Hindlimb muscle (tissue), 1 donor: ENCODE measurements around the gene GABRB1. TPM values are rescaled to one million over a fixed set of nuclear protein-coding genes. Genes with fewer than 3 reads are reported as not detected.

Source experiments
- DNase-seq: peaks from one replicate; pipeline ENCODE4 v3.0.0-alpha.2; 2013
- polyA plus RNA-seq: library from polyadenylated mRNA; unstranded; fragments of 120-200 nt; gene quantifications from one replicate; pipeline ENCODE4 v1.2.1, GENCODE V29; 2013; ENCODE audit not compliant: insufficient read length

The GABRB1 gene
- polyA plus RNA-seq, 1 donor = not detected

DNA sequence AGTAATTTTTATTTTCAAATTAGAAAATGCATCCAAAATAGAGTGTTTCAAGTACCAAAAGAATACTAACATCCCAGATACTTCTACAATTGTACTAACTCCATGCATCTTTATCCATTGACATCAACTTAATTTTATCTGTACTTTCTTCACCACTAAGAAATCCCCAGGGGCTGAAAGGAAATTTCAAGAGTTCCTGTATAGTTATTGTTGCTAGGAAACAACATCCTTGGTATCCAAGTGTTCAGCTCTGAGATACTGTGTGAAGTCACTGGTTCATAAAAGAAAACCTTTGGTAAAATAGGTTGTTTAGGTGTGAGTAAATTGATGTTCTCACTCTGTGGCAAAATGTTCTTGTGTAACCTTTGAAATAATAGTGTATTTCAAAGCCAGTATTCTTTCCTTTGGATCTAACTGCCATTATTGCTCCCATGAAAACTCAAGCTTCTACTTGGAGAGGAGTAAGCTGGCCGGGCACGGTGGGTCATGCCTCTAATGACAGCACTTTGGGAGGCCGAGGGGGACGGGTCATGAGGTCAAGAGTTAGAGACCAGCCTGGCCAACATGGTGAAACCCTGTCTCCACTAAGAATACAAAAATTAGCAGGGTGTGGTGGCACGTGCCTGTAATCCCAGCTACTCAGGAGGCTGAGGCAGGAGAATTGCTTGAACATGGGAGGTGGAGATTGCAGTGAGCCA, 359.2 kb downstream of the GABRB1 start:
- DNase-seq = no peak

DNA sequence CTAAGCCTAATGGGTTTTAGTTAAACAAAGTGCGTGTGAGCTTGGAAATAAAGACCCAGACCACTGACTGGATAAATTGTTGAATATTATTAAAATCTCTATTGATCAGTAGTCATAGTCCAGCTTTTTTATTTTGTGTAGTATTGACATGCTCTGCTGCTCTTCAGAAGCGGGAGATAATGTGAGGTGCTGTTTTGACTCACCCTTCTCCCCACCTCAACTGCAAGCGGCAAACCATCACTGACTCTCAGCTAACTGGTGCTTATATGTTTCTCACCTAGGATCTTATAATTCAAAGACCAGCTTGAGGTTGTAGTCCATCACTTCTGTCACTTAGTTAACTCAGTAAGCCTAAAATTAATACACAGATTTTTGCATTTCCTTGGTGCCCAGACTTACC, 359.9 kb downstream of the GABRB1 start:
- no peak for DNase-seq

DNA sequence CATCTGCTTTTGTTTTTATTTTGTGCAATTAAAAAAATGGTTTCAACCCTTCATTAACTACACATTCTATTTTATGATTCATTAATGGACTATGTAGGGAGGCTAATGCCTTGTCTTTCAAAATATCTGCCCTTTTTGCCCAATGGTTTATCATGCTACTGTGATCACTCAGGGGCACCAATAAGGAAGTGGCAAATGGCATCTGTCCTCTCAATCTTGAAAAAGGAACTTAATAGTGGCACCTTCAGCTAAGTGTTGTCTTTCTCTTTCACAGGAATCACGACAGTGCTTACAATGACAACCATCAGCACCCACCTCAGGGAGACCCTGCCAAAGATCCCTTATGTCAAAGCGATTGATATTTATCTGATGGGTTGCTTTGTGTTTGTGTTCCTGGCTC, 375.0 kb downstream of the GABRB1 start:
- DNase-seq = no peak

DNA sequence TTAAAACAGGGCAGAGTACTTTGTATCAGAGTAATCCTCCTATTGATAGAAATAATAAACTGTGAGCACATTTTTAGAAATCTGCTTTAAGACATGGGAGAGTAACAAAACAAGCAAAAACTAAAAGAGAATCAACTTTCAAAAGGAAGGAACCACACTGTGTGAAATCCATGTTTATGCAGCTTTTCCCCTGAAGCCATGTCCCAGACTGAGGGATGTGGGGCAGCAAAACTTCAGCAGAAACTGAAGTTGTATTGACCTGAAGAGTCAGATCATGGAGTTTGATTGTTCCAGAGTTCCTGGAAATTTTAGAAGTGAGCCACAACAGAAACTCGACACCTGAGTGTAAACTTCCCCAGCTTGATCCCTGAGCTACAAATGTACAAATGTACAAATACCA, 378.9 kb downstream of the GABRB1 start:
- no peak for DNase-seq

DNA sequence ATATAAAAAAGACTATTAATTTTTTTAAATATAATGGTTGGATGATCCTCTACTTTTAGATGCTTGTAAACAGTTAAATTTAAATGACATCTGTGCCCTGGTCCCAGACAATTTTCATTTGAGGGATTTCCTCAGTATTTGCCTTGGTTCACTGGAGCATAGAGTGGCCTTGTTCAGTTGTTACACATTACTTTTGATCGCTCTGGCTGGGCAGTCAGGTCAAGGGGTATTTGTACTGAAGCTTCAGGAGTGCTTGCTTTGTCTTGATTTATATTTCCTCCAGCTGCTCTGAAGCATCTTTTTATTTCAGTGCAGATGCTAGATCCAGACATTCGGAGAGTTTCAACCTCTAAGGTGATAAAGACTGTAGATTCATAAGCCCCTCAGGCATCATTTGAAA, 382.2 kb downstream of the GABRB1 start:
- DNase-seq = no peak

DNA sequence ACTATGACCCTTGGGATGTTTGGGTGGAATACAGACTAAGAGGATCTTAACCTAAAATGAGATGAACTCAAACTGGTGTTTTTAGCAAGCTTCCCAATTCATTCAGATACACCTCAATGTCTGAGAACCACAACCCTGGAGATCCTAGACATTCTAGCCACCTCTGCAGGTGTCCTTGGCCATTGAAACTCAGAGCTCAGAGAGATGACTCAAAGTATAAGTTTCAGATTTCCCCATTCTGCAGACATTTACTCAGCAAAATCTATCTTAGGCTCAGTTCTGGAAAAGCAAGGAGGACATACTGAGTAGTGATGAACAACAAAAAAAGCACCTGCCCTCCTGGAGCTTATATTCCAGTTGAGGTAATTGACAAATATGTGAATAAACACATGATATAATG, 384.4 kb downstream of the GABRB1 start:
- no peak for DNase-seq

DNA sequence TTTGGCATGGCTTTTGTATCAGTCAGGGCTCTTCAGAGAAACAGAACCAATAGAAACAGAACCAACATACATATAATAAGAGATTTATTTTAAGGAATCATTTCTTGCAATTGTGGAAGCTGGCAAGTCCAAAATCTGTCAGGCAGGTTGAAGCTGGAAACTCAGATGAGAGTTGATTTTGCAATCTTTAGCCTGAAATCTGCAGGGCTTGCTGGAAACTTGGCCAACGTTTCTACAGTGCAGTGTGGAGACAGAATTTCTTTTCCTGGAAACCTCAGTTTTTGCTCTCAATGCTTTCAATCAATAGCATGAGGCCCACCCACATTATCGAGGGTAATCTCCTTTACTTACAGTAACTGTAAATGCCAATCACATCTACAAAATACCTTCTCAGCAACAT, 386.8 kb downstream of the GABRB1 start:
- no peak for DNase-seq

DNA sequence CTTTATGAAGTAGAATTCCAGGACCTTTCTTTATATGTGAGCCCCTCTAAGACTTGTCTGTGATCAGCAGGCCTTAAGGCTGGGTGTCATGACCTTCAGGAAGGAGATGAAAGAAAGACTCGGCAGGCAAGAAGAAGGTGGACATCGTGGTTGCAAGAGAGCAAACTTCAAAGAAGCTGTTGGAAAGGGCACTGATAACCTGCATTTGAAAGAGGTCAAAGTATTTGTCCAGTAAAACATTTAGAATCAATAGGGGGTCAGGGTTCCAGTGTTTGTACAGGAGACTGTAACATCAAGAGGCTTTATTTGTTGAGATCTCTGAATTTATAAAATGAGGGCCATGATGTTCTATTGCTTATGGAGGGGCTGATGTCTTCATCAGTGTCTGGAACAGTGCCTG, 387.9 kb downstream of the GABRB1 start:
- DNase-seq = no peak

DNA sequence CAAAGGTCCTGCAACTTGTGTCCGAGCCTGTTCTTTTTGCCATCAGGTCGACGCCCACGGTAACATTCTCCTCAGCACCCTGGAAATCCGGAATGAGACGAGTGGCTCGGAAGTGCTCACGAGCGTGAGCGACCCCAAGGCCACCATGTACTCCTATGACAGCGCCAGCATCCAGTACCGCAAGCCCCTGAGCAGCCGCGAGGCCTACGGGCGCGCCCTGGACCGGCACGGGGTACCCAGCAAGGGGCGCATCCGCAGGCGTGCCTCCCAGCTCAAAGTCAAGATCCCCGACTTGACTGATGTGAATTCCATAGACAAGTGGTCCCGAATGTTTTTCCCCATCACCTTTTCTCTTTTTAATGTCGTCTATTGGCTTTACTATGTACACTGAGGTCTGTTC, 394.3 kb downstream of the GABRB1 start:
- DNase-seq = no peak

DNA sequence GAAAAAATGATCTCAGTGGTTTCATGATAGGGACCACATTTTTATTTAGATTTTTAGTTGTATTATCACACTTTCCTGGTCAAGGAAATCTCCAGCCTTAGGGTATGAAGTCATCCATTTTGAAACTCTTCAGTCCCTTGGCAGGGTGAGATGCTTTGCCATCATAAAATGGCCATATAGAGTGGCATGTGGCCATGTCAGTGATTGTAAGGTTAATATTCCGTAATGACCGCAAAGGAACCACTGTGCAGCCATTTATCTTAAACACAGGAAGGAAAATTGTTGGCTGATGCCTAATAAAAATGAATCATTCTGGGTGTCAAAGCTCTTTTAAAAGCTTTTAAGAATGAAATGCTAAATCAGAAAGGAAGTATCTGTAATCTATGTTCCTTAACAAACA, 396.6 kb downstream of the GABRB1 start:
- DNase-seq = no peak

DNA sequence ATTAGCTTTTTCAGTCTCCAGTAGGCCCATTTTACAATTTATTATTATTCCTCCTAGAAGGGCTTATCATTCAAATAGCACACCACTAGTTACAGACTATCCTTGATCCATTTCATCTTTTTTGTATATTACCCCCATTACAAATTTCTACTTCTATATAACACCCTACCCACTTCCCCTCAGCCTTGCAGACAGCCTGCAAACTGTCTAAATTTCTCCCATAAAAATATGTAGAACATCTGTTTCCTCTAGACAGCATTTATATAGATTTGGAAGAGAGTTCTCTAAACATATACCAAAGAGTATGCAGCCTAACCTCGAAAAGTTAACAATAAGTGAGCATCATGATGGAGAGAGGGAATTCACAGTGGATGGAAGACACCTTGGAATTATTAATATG, 401.4 kb downstream of the GABRB1 start:
- no peak for DNase-seq

DNA sequence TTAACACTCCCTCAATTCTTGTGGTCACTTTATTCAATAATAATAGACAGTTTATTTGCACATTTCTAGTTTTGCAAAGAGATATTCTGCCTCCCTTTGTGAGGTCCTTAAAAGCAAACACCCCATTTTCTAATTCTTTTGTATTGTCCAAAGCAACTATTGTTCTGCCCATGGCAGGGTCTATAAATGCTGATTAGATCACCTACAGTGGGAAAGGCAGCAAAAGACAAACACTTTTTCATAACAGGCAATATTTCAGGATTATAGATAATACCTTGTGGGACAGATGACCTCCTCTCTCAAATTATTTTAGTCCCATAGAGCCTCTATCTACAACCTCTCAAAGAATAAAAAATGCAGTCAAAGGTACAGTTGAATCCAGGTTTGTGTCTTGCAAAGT, 403.6 kb downstream of the GABRB1 start:
- no peak for DNase-seq

DNA sequence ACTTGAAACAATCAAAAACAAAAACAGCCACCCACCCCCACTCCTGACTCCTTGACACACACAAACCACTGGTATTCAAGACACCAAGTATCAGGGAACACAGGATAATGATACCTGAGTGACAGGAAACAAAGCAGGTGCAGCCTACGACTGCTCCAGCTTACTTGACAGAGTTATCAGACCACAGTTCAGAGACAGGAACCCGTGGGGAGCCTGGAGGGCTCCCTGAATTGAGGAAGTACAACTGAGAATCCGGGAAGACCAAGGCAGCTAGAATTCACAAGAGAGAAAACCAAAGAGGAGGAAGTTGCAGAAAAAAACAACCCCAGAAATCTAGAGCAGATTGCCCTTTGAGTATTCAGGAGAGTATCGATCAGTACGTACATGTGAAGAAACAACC, 411.6 kb downstream of the GABRB1 start:
- DNase-seq = peak; percentile 8

DNA sequence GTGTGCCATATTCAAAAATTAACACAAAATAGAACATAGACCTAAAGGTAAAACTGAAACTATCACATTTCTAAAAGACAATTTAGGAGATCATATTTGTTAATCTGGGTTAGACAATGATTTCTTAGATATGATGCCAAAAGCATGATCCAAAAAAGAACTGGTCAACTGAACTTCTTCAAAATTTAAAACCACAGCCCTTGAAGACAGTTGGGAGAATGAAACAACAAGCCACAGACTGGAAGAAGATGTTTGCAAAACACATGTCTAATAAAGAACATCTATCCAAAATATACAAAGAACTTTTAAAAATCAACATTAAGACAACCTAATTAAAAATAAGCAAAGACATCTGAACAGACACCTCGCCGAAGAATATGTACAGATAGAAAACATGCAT, 412.7 kb downstream of the GABRB1 start:
- no peak for DNase-seq

DNA sequence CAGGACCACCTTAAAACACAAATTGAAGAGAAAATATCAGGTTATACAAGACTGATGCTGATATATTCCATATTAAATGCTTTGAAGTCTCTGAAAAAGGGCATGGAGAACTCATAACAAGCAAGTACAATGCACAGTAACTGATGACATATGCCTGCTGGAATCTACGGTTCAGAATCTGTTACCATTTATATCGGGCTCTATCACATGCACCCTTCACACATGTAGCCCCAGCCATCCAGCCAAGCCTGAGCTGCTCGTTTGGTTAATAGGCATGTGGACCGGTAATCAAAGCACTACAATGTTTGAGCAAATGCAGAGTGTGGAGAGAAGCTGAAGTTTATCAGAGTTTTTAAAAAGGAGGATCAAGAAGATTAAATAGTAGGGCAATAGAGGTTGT, 420.3 kb downstream of the GABRB1 start:
- no peak for DNase-seq

DNA sequence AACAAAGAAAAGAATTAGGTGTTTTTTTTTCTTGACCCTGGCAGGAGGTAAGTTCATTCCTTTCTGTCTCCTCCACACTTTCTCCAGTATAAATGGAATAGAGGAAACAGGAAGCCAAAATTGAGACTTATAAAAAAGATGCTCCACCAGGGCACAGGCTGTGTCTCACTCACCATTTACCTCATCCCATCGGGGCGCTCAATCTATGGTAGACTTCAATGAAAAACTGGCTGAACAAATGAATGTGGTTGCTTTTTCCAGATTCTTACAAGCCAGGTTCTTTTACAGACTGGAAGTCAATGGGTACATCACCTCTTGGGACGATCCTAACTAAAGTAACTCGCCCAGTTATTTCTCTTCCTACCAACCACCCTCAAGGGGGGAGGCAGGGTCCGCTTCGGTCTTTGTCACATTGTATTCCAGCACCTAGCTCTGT, 431.4 kb downstream of the GABRB1 start:
- DNase-seq = no peak

DNA sequence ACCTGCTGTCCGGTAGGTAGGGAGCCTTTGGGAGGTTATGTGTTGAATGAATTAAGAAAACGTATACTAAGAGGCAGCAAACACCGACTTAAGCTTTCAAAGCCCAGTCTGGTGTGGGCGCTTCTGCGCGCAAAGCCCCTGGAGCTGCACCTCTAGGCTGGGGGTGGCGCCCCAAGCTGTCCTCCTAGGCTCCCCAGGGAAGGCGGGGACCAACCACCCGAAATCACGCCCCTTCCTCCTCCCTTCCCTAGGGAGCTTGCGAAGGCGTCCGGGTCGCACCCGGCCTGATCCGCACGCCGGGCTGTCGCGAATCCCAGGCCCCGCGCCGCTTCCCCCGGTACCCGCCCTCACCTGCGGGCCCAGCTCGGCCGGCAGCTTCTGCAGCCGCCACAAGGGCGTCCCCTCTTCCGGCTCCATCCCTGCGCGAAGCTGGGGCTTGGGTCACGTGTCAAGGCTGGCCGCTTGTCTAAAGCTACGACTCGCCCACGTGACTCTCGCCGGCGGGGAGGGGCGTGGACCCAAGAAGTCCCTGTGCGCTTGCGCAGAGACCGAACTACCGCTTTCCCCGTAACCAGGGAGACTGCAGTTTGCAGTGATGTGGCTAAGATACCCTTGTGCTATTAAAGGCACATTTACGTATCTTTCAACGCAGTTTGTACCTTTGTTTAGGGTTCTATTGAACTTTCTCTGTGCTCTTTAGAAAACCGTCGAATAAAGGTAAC, 432.0 kb downstream of the GABRB1 start, which contains the start of gene COMMD8:
Gene COMMD8 (minus strand): TSS at position 468 of the 722 bp plus-strand sequence. CDS start 51 bp downstream, at position 417.
- peak; percentile 95 for DNase-seq

DNA sequence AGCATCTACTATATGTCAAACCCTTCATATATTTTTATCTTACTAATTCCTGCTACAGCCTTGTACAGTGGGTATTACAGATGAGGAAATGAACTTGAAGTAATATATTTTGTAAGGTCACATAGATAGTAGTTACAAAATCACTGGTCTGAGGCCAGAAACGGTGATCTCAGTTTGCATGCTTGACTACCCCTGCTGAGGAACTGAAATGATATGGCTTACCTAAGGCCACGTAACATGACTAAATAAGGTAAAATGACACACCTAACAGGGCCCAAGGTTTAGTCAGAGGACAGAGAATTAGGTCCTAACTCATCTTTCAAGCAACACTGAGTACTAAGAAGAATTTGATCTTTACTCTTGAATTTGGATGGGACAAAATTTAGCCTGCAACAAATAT, 433.6 kb downstream of the GABRB1 start:
- no peak for DNase-seq

DNA sequence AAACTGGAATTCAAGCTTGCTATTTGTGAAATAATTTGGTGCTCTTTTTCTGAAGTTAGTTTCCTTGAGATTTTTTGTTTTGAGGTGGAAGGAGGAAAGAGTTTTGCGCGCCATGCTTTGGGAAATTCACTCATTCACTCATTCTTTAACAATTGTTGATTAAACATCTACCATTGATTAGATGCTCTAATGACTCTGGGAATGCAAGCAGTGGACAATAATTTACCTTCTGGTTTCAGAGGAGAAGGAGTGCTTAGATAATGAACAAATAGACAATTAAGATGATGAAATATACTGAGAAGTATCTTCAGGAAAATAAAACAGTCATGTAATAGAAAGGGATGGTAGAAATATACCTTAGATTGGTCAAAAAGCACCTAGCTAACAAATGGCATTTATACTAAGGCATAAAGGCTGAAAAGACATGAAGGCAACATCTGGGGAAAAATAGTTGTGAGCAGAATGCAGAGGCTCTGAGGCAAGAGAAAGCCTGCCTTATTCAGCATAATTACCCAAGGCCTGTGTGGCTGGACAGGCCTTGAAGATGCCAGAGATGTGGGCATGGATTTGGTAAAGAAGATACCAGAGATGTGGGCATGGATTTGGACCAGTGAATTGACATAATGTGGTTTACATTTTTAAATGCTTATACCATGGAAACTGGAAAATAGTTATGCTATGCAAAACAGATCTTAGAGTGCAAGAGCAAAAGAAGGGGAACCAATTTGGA, 434.9 kb downstream of the GABRB1 start:
- DNase-seq = no peak

DNA sequence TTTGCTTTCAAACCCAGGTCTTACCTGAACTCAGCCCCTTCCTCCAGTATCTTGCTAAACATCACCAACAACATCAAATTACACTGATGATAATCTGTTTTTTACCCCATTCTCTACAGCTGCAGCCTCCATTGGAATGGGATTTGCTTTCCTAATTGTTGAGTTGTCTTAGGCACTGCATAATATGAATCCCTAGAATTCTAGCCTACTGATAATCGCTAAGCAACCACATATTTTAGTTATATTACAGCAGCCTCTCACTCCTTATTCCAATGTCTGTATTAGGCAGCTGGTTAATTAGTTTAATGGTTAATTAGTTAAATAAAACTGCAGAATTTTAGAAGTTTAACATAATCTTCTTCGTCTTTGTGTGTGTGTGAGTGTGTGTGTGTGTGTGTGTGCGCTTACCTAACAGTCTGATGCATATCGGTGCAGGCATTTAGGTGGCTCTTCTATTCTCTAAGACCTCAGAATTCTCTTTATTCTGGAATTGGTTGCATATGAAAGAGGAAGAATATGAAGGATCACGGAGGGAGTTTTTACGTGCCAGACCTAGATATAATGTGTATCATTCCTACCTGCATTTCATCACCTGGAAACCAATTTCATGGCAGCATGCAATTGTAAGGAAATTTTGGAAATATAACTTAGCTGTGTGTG, 437.5 kb downstream of the GABRB1 start:
- DNase-seq = no peak

DNA sequence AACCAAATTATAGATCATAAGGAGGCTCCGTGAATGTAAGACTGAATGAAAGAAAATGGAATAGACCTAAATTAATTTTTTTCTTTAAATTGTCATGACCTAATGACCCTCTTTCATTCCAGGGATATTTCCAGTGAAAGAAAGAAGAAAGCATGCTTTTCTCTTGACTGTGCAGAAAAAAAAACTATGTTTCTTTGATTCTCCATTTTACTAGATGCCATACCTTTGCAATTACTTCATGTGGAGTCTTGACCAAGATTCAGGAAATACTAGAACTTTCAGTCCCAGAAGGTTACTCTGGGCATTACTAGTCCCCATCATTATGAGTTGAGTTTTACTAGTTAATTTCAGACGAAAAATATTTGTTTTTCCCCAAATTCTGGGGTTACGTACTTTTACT, 438.6 kb downstream of the GABRB1 start:
- DNase-seq = no peak

DNA sequence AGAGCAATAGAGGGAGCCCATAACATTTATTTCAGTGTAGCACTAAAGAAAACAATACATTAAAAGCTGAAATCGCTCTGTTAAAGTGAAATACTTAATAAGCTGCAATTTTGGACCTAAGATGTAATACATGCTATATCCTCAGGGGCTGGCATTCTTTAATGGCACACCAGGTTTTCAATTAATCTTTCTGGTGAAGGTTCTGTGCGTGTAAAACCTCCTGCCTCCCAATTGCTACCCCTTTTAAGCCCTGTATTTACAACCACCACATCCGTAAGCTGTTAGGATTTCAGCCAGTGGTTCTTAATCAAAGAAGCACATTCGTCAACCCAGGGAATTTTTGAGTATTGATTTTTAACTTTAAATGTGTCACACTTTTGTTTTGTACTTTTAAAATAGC, 439.7 kb downstream of the GABRB1 start:
- no peak for DNase-seq

DNA sequence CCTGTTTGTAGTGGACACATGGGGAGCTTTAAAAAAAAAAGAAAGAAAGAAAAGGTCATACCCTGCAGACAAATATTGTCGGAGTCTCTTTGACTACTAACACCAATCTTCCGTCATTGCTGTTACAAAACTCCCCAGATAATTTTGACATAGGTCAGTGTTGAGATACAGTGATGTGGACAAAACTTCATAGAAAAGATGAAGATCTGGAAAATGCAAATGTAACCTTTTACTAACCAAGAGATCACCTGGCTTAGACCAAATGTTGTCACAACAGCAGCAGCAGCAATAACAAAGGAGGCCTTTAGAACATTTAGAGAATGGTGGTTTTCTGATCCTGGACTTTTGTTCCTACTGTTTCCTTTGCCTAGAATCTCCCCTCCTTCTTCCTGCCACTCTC, 440.2 kb downstream of the GABRB1 start:
- DNase-seq = no peak
